NCI-H2196 (cell line): ENCODE results near the gene TMOD2.

ENCODE experiments used
- DNase-seq: peaks from one replicate; lab custom pipeline; 2025; ENCODE audit not compliant: unreplicated experiment; lab: John Stamatoyannopoulos, UW

TMOD2 gene

GRCh38 chr15:51849860-51850259, 98.5 kb downstream of the TMOD2 start:
- no peak for DNase-seq

GRCh38 chr15:51853998-51854397, 102.6 kb downstream of the TMOD2 start:
- no peak for DNase-seq

GRCh38 chr15:51855612-51856011, 104.2 kb downstream of the TMOD2 start:
- no peak for DNase-seq

- no peak for DNase-seq
These were observed 105.5 kb downstream of the TMOD2 start for GRCh38 chr15:51856714-51857380.

- no peak for DNase-seq
These were observed 110.4 kb downstream of the TMOD2 start for GRCh38 chr15:51861557-51862359.

- no peak for DNase-seq
These were observed 111.7 kb downstream of the TMOD2 start for GRCh38 chr15:51863131-51863530.

GRCh38 chr15:51864408-51865056, 113.1 kb downstream of the TMOD2 start:
- no peak for DNase-seq

- no peak for DNase-seq
These were observed 113.9 kb downstream of the TMOD2 start for GRCh38 chr15:51865317-51865716.
